K562 (cell line): ENCODE results near the gene SLC44A1. TPM values are rescaled to one million over a fixed set of nuclear protein-coding genes. Genes with fewer than 3 reads are reported as not detected.

Experiments
- ATAC-seq: fragments of 200-7000 bp; cut with Tn5 transposase; 3 replicates; pipeline ENCODE4 v1.9.1; 2020; ENCODE audit warnings: moderate library complexity
- BruUV-seq: library from RNA; stranded (reverse); fragments of 400-500 nt; replicated peaks from 2 replicates; lab custom pipeline; 2021; lab: Mats Ljungman, UMichigan
- CTCF ChIA-PET: fragments of 300-600 bp; formaldehyde crosslinking; extraction: SDS; loops from one replicate; lab custom pipeline; 2021; ENCODE audit warnings: low intra/inter-chr PET ratio; lab: Yijun Ruan, JAX
- POLR2A ChIA-PET: fragments of 300-600, 350-650 bp; sonication (Branson Sonifier 250); formaldehyde crosslinking; extraction: SDS; loops from one replicate; lab custom pipeline; 2021; ENCODE audit warnings: antibody characterized with exemption, inconsistent platforms; lab: Yijun Ruan, JAX
- DNase-seq, 4 experiments: peaks; one replicate each; pipeline versions ENCODE4 v3.0.0 to v3.0.0-alpha.2; 2011 to 2018; ENCODE audit warnings: low spot score in 3 of 4, mixed read lengths in 3 of 4; ENCODE audit errors: extremely low read depth in 1 of 4
- FAIRE-seq: peaks from 2 replicates; lab custom pipeline; 2011; peaks lifted over from hg19 to GRCh38; lab: Jason Lieb, UNC
- H2AFZ ChIP-seq: 2 replicates; pipeline ENCODE4 v1.6.0; 2011; ENCODE audit warnings: low read depth, low read length, control low read depth, inconsistent platforms
- H3K27ac ChIP-seq: fragments of 200-600 bp; 3 replicates; pipeline ENCODE4 v1.8.0; 2011; ENCODE audit warnings: low read depth, mild to moderate bottlenecking, control low read depth, inconsistent platforms, low read length, moderate library complexity, mixed read lengths; ENCODE audit errors: extremely low read depth
- H3K27me3 ChIP-seq, 2 experiments: fragments of 300-600 bp in 1 of 2; 2 replicates in 1 of 2; 3 replicates in 1 of 2; pipeline versions ENCODE4 v1.6.0 to v1.8.0; 2011; ENCODE audit warnings: inconsistent platforms in 2 of 2, low read length in 2 of 2, mild to moderate bottlenecking in 1 of 2, mixed read lengths in 1 of 2, moderate library complexity in 1 of 2; ENCODE audit not compliant: control insufficient read depth in 2 of 2, insufficient read depth in 2 of 2
- H3K36me3 ChIP-seq: fragments of 300-600 bp; 3 replicates; pipeline ENCODE4 v1.8.0; 2011; ENCODE audit warnings: mild to moderate bottlenecking, low read length, inconsistent platforms; ENCODE audit not compliant: control insufficient read depth, insufficient read depth
- H3K4me1 ChIP-seq, 2 experiments: fragments of 200-600 bp in 1 of 2; replicated peaks in 1 of 2; 2 replicates in 1 of 2; 3 replicates in 1 of 2; pipeline versions ENCODE4 v1.5.1 to v1.8.0; 2011; ENCODE audit warnings: inconsistent platforms in 2 of 2, low read length in 2 of 2, mild to moderate bottlenecking in 1 of 2, mixed read lengths in 1 of 2, moderate library complexity in 1 of 2; ENCODE audit not compliant: control insufficient read depth in 2 of 2, insufficient read depth in 2 of 2
- H3K4me2 ChIP-seq: 2 replicates; pipeline ENCODE4 v1.6.1; 2011; ENCODE audit warnings: low read length, control low read depth, inconsistent platforms, mixed read lengths; ENCODE audit not compliant: insufficient read depth
- H3K4me3 ChIP-seq: fragments of 200-600 bp; sonication (generic), shearing (Covaris generic); 2 replicates; pipeline ENCODE4 v1.5.1; 2016; ENCODE audit warnings: control low read depth, inconsistent platforms
- H3K79me2 ChIP-seq: fragments of 200-600 bp; 3 replicates; pipeline ENCODE4 v1.8.0; 2011; ENCODE audit warnings: low read length, inconsistent platforms; ENCODE audit not compliant: control insufficient read depth, insufficient read depth
- H3K9ac ChIP-seq, 2 experiments: 2 replicates each; pipeline versions ENCODE4 v1.6.0 to v1.6.1; 2011; ENCODE audit warnings: low read depth in 2 of 2, low read length in 2 of 2, control low read depth in 1 of 2, inconsistent platforms in 1 of 2, mild to moderate bottlenecking in 1 of 2, mixed read lengths in 1 of 2; ENCODE audit not compliant: insufficient read depth in 1 of 2
- H3K9me1 ChIP-seq: one replicate; pipeline ENCODE4 v1.6.0; 2011; ENCODE audit warnings: inconsistent platforms, mild to moderate bottlenecking, low read length, moderate library complexity; ENCODE audit not compliant: control insufficient read depth, insufficient read depth
- H3K9me3 ChIP-seq: replicated peaks from 2 replicates; pipeline ENCODE4 v1.5.1; 2011; ENCODE audit warnings: low read depth, low read length, inconsistent platforms; ENCODE audit not compliant: control insufficient read depth, insufficient read depth
- H4K20me1 ChIP-seq: replicated peaks from 2 replicates; pipeline ENCODE4 v1.6.1; 2011; ENCODE audit warnings: low read length, inconsistent platforms, mixed read lengths; ENCODE audit not compliant: control insufficient read depth, insufficient read depth
- BRF1 ChIP-seq: IDR thresholded peaks from 3 replicates; pipeline ENCODE4 v1.6.1; 2011; ENCODE audit warnings: borderline replicate concordance, mild to moderate bottlenecking; ENCODE audit not compliant: insufficient read length; ENCODE audit errors: extremely low read depth
- CREB3 ChIP-seq: fragments of 450-650 bp; conservative IDR thresholded peaks from 2 replicates; pipeline ENCODE4 v1.6.1; 2016; ENCODE audit warnings: missing genetic modification characterization, low read depth, mild to moderate bottlenecking, missing compliant biosample characterization, moderate library complexity
- DNMT1 ChIP-seq: fragments of 450-650 bp; IDR thresholded peaks from 2 replicates; pipeline ENCODE4 v1.6.1; 2016; ENCODE audit warnings: antibody characterized with exemption, mild to moderate bottlenecking
- EWSR1 ChIP-seq: fragments of 450-650 bp; IDR thresholded peaks from 2 replicates; pipeline ENCODE4 v1.6.1; 2018; ENCODE audit warnings: borderline replicate concordance, mild to moderate bottlenecking, low read depth, moderate library complexity; ENCODE audit not compliant: partially characterized antibody
- LCOR ChIP-seq: sonication (generic); formaldehyde crosslinking; IDR thresholded peaks from 2 replicates; pipeline ENCODE4 v1.8.0; 2022; ENCODE audit warnings: mild to moderate bottlenecking, missing genetic modification reagents
- MEF2A ChIP-seq: IDR thresholded peaks from 2 replicates; pipeline ENCODE4 v1.6.1; 2011; ENCODE audit warnings: low read depth, mild to moderate bottlenecking, low read length, moderate library complexity; ENCODE audit not compliant: control insufficient read depth
- RB1 ChIP-seq: fragments of 450-650 bp; IDR thresholded peaks from 2 replicates; pipeline ENCODE4 v1.6.1; 2017; ENCODE audit warnings: low read depth, mild to moderate bottlenecking
- SRSF3 ChIP-seq: fragments of 200-400 bp; formaldehyde crosslinking; IDR thresholded peaks from 2 replicates; pipeline ENCODE4 v1.6.1; 2016; ENCODE audit warnings: mild to moderate bottlenecking, low read length, moderate library complexity; ENCODE audit not compliant: insufficient read depth
- ZNF124 ChIP-seq: sonication (generic); formaldehyde crosslinking; IDR thresholded peaks from 2 replicates; pipeline ENCODE4 v1.8.1; 2022; ENCODE audit warnings: missing genetic modification reagents
- WGBS: fragments of 100-300 bp; shearing (Covaris generic); methylation state at CpG from one replicate; pipeline ENCODE4 v1.1.6; 2016; ENCODE audit warnings: low coverage, mixed read lengths; ENCODE audit not compliant: insufficient coverage; ENCODE audit errors: missing lambda C conversion rate; 5-methylcytosine and 5-hydroxymethylcytosine counted together
- in situ Hi-C: fragments of 300-500 bp; cut with MboI; formaldehyde crosslinking; loops from 4 replicates; pipeline ENCODE4 v1.15.0; 2018; ENCODE audit warnings: inconsistent platforms, mixed read lengths
- intact Hi-C: fragments of 100-400 bp; cut with micrococcal nuclease; formaldehyde crosslinking; loops from 2 replicates; pipeline ENCODE4 v1.14.2; 2022
- polyA plus RNA-seq, 8 experiments: library from polyadenylated mRNA; depleted of rRNA in 4 of 8; stranded (reverse) in 5 of 8; unstranded in 3 of 8; fragments of >200 nt; fragmentation: Nextera tagmentation in 2 of 8; fragmentation: Illumina TruSeq in 1 of 8; extraction: Ambion mirVana in 2 of 8; extraction: Trizol in 1 of 8; gene quantifications; 2 replicates each; pipeline versions ENCODE4 v1.2.1 to v1.2.3, GENCODE V29; 2011 to 2014; ENCODE audit warnings: inconsistent platforms in 1 of 8, missing spikeins in 1 of 8
- total RNA-seq, 7 experiments: library from RNA; depleted of rRNA in 6 of 7; stranded (reverse); fragments of >200 nt in 6 of 7; fragmentation: Illumina TruSeq in 2 of 7; extraction: Trizol in 2 of 7; gene quantifications; 2 replicates each; pipeline versions ENCODE4 v1.2.1 to v1.2.3, GENCODE V29; 2011 to 2021; ENCODE audit warnings: low replicate concordance in 1 of 7

The SLC44A1 gene
- total and polyA plus RNA-seq, 9 of the 15 experiments (the other 6 are each of a cell fraction or from before 2014, with no cell fraction given), result 0.11 to 0.59 (median 0.30) TPM

GRCh38 chr9:105439428-105439827 lies 195.0 kb downstream of the SLC44A1 start:
- intact Hi-C loops, result no loop called here
- ChIA-PET CTCF (no interaction called here), POLR2A (no interaction called here)
- Histone ChIP-seq H3K36me3 (no peaks in the 10 kb centered on the region), H3K79me2 (no peaks in the 10 kb centered on the region), H3K27ac (no peak overlapping the region), H3K4me1 (no peaks in the 10 kb centered on the region; a peak in 1 of 5 replicates), H3K4me3 (no peak overlapping the region), H3K9ac (no peak overlapping the region), H4K20me1 (no peaks in the 10 kb centered on the region), H2AFZ (no peak overlapping the region), H3K9me1 (no peaks in the 10 kb centered on the region), H3K9me3 (no peaks in the 10 kb centered on the region), H3K4me2 (no peak overlapping the region), H3K27me3 (no peaks in the 10 kb centered on the region)
- BruUV-seq, result no TSS peak
- FAIRE-seq (no peak), DNase-seq (no peak), ATAC-seq (peak; percentile 36; the same call in 1 of the 3 replicates)
- TF ChIP-seq BRF1 (no peak), MEF2A (peak; percentile 80; the same call in 1 of the 2 replicates)
- in situ Hi-C loops, result no loop called here

- no peak overlapping the region for H3K4me3 ChIP-seq
- no peaks in the 10 kb centered on the region for H3K79me2 ChIP-seq
- BruUV-seq, result no TSS peak
- H3K27me3 ChIP-seq, result no peaks in the 10 kb centered on the region
- intact Hi-C loops, result loop anchor here (10.0 kb wide), 1 partner anchor 57 kb away; no protein-coding TSS in a partner anchor
- H3K27ac ChIP-seq, result no peak overlapping the region
- H3K36me3 ChIP-seq, result no peaks in the 10 kb centered on the region
- in situ Hi-C loops, result no loop called here
- CTCF ChIA-PET, result no interaction called here
- H3K4me1 ChIP-seq, result no peaks in the 10 kb centered on the region; a peak in 1 of 5 replicates
- ATAC-seq, result no peak
- H3K9me3 ChIP-seq, result no peaks in the 10 kb centered on the region
- POLR2A ChIA-PET, result no interaction called here
- no peaks in the 10 kb centered on the region for H4K20me1 ChIP-seq
- no peak overlapping the region for H3K9ac ChIP-seq
- TF ChIP-seq EWSR1, result no peak
- TF ChIP-seq ZNF124, result no peak
- TF ChIP-seq RB1, result no peak
- TF ChIP-seq LCOR (CRISPR knock-in tag), result no peak
- TF ChIP-seq SRSF3, result no peak
- TF ChIP-seq CREB3, result no peak
- no peak for TF ChIP-seq DNMT1
- no peak for DNase-seq
- no peaks in the 10 kb centered on the region for H3K9me1 ChIP-seq
- H2AFZ ChIP-seq, result no peak overlapping the region; the same call in 1 of the 2 replicates
- WGBS, result 12% methylated on average over 2 of the region's 2 CpGs
- no peak overlapping the region for H3K4me2 ChIP-seq
- FAIRE-seq, result no peak
Observed at GRCh38 chr9:105441616-105442160, 197.2 kb downstream of the SLC44A1 start.
